Measurements from ENCODE around the gene DHRS4.

Gene DHRS4

DNA sequence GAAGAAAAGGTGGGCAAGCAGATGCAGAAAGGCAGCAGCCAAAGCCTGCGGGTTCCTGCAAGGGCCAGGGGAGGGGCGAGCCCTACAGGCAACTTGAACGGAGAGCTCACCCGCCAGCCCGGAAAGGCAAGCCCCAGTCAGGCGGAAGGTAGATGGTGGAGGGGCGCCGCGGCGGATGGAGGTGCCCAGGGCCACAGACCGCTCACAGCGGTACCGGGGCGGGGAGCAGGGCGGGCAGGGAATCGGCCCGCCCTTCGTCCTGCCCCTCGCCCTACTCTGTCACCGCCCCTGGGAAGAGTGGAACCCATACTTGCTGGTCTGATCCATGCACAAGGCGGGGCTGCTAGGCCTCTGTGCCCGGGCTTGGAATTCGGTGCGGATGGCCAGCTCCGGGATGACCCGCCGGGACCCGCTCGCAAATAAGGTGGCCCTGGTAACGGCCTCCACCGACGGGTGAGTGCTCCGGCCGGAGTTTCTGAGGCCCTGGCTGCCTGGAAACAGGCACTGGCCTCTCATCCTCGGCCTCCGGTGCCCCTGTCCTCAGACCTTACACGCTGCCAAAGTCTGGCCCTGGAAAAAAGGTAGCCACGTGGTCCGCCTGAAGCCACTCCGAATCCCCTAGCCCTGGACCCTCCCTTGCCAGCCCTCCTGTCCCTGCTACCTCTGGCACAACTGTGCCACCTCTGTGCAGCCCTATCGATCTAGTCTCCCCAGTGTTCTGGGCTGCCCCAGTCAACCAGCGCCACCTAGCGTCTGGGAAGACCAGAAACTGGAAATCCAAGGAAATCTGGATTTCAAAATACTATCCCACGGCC is at the start of gene DHRS4:
TSS of gene DHRS4 (plus strand) at position 307 of the 815 bp plus-strand sequence. CDS start at position 326, 19 bp downstream.
- Histone ChIP-seq H3K4me3 (ENCODE audit: low read length) (peak within 1 kb of the TSS; percentile 69; the same call in 1 of the 2 replicates), H3K4me1 (ENCODE audit: control insufficient read depth, insufficient read depth, low read length) (no peaks in the 10 kb centered on the region; the same call in 1 of the 2 replicates), H3K27me3 (ENCODE audit: control insufficient read depth, insufficient read depth, low read length) (no peaks in the 10 kb centered on the region), H3K27ac (ENCODE audit: low read length) (no peak within 1 kb of the TSS), H3K9me3 (ENCODE audit: control insufficient read depth, insufficient read depth, low read length) (no peaks in the 10 kb centered on the region), H3K36me3 (ENCODE audit: control insufficient read depth, insufficient read depth, low read length) (no peaks in the 10 kb centered on the region)
- no peak for DNase-seq (ENCODE audit: low read depth, low spot score)
- WGBS (ENCODE audit: insufficient coverage, insufficient read length): no CpG with 5 or more reads among the region's 44 CpGs

GRCh38 chr14:23910101-23910875 is 43.3 kb upstream of the DHRS4 start:
- no peak overlapping the region for H3K4me3 ChIP-seq (ENCODE audit: low read length)
- H3K27me3 ChIP-seq (ENCODE audit: control insufficient read depth, insufficient read depth, low read length): no peaks in the 10 kb centered on the region
- WGBS (ENCODE audit: insufficient coverage, insufficient read length): no CpG with 5 or more reads among the region's 7 CpGs
- H3K27ac ChIP-seq (ENCODE audit: low read length): no peak overlapping the region
- no peaks in the 10 kb centered on the region for H3K36me3 ChIP-seq (ENCODE audit: control insufficient read depth, insufficient read depth, low read length)
- H3K4me1 ChIP-seq (ENCODE audit: control insufficient read depth, insufficient read depth, low read length): no peaks in the 10 kb centered on the region; the same call in 1 of the 2 replicates
- peak; percentile 87 for DNase-seq (ENCODE audit: low read depth, low spot score)
- H3K9me3 ChIP-seq (ENCODE audit: control insufficient read depth, insufficient read depth, low read length): no peaks in the 10 kb centered on the region

GRCh38 chr14:23910876-23911210 is 42.7 kb upstream of the DHRS4 start:
- no peak for DNase-seq (ENCODE audit: low read depth, low spot score)
- H3K27ac ChIP-seq (ENCODE audit: low read length): no peak overlapping the region
- no CpG with 5 or more reads among the region's 3 CpGs for WGBS (ENCODE audit: insufficient coverage, insufficient read length)

GRCh38 chr14:23915559-23915958 is 38.0 kb upstream of the DHRS4 start:
- Histone ChIP-seq H3K9me3 (ENCODE audit: control insufficient read depth, insufficient read depth, low read length) (no peaks in the 10 kb centered on the region), H3K4me1 (ENCODE audit: control insufficient read depth, insufficient read depth, low read length) (no peaks in the 10 kb centered on the region; the same call in 1 of the 2 replicates), H3K27ac (ENCODE audit: low read length) (no peak overlapping the region), H3K36me3 (ENCODE audit: control insufficient read depth, insufficient read depth, low read length) (no peaks in the 10 kb centered on the region), H3K4me3 (ENCODE audit: low read length) (no peak overlapping the region), H3K27me3 (ENCODE audit: control insufficient read depth, insufficient read depth, low read length) (no peaks in the 10 kb centered on the region)
- WGBS (ENCODE audit: insufficient coverage, insufficient read length): no CpG with 5 or more reads among the region's 4 CpGs
- DNase-seq (ENCODE audit: low read depth, low spot score): no peak

More at GRCh38 chr14:23910876-23911210, 42.7 kb upstream of the DHRS4 start:
- Histone ChIP-seq H3K9me3 (ENCODE audit: control insufficient read depth, insufficient read depth, low read length) (no peaks in the 10 kb centered on the region), H3K4me1 (ENCODE audit: control insufficient read depth, insufficient read depth, low read length) (no peaks in the 10 kb centered on the region; the same call in 1 of the 2 replicates), H3K36me3 (ENCODE audit: control insufficient read depth, insufficient read depth, low read length) (no peaks in the 10 kb centered on the region), H3K4me3 (ENCODE audit: low read length) (no peak overlapping the region), H3K27me3 (ENCODE audit: control insufficient read depth, insufficient read depth, low read length) (no peaks in the 10 kb centered on the region)

DNA sequence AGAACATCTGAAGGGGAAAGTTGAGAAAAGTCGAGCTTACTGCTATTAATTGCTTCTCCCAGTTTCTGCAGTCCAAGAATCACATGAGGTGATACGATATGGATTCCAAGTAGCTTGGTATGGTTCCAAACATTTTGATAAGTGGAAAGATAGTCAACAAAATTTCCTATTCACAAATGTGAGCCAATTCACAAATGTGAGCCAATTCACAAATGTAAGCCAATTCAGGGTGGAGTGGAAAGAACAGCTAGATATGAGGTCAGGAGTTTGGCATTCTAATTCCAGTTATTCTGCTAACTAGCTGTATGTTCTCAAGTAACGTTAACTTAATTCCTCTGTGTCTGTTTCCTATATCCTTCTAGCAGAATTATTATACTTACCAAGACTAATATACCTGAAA is 37.6 kb upstream of the DHRS4 start:
- no peak for DNase-seq (ENCODE audit: low read depth, low spot score)
- H3K9me3 ChIP-seq (ENCODE audit: control insufficient read depth, insufficient read depth, low read length): no peaks in the 10 kb centered on the region
- H3K27ac ChIP-seq (ENCODE audit: low read length): no peak overlapping the region
- no peaks in the 10 kb centered on the region; the same call in 1 of the 2 replicates for H3K4me1 ChIP-seq (ENCODE audit: control insufficient read depth, insufficient read depth, low read length)
- no peak overlapping the region for H3K4me3 ChIP-seq (ENCODE audit: low read length)
- no peaks in the 10 kb centered on the region for H3K36me3 ChIP-seq (ENCODE audit: control insufficient read depth, insufficient read depth, low read length)
- no CpG with 5 or more reads among the region's 3 CpGs for WGBS (ENCODE audit: insufficient coverage, insufficient read length)
- H3K27me3 ChIP-seq (ENCODE audit: control insufficient read depth, insufficient read depth, low read length): no peaks in the 10 kb centered on the region

GRCh38 chr14:23916446-23916845 is 37.1 kb upstream of the DHRS4 start:
- Histone ChIP-seq H3K9me3 (ENCODE audit: control insufficient read depth, insufficient read depth, low read length) (no peaks in the 10 kb centered on the region), H3K4me1 (ENCODE audit: control insufficient read depth, insufficient read depth, low read length) (no peaks in the 10 kb centered on the region), H3K27ac (ENCODE audit: low read length) (no peak overlapping the region), H3K27me3 (ENCODE audit: control insufficient read depth, insufficient read depth, low read length) (no peaks in the 10 kb centered on the region), H3K36me3 (ENCODE audit: control insufficient read depth, insufficient read depth, low read length) (no peaks in the 10 kb centered on the region), H3K4me3 (ENCODE audit: low read length) (no peak overlapping the region)
- no CpG with 5 or more reads among the region's 5 CpGs for WGBS (ENCODE audit: insufficient coverage, insufficient read length)
- DNase-seq (ENCODE audit: low read depth, low spot score): no peak

DNA sequence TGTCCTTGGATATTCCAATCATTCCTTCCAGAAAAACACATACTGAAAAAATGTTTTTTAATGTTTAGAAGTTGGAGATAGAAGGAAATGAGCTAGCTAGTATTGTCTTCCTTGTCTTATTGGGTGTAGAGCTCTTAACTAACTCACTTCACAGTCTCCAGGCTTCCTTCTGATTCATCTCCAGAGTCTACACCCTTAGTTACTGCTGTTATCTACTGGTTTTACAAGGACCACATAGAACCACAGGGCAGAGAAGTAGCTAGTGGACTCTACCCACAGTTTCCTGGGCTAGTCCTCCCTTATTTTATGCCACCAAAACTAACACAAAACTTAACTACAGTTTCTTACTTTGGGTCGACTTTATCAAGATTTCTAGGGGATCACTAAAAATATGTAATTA is 31.0 kb upstream of the DHRS4 start:
- H3K27me3 ChIP-seq (ENCODE audit: control insufficient read depth, insufficient read depth, low read length): no peaks in the 10 kb centered on the region
- DNase-seq (ENCODE audit: low read depth, low spot score): no peak
- H3K4me1 ChIP-seq (ENCODE audit: control insufficient read depth, insufficient read depth, low read length): no peaks in the 10 kb centered on the region
- no peaks in the 10 kb centered on the region for H3K36me3 ChIP-seq (ENCODE audit: control insufficient read depth, insufficient read depth, low read length)
- no peak overlapping the region for H3K27ac ChIP-seq (ENCODE audit: low read length)
- H3K9me3 ChIP-seq (ENCODE audit: control insufficient read depth, insufficient read depth, low read length): no peaks in the 10 kb centered on the region
- WGBS (ENCODE audit: insufficient coverage, insufficient read length): no CpG with 5 or more reads among the region's 1 CpG
- no peak overlapping the region for H3K4me3 ChIP-seq (ENCODE audit: low read length)

DNA sequence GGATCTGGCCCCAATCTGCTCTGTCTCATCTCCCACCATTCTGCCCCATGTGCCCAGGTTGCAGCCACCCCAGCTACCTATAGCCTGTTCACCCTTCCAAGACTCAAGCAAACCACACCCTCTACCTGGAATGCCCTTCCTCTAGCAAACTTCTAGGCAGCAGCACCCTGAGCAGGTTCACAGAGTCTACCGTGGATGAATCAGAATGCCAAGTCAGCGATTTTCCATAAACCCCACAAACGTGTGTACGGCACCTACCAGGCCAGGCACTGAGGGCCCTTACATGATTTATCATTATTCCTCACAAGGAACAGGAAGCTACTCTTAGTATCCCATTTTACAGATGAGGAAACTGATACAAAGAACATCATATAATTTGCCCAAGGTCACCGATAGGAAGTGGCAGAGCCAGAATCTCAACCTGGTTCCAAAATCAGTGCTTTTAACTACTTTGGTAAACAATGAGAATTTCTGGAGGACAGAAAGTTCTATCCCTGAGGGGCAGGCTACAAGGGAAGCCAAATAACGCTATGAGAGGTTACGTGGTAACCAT is 28.0 kb upstream of the DHRS4 start:
- Histone ChIP-seq H3K36me3 (ENCODE audit: control insufficient read depth, insufficient read depth, low read length) (no peaks in the 10 kb centered on the region), H3K4me3 (ENCODE audit: low read length) (no peak overlapping the region), H3K9me3 (ENCODE audit: control insufficient read depth, insufficient read depth, low read length) (no peaks in the 10 kb centered on the region), H3K27ac (ENCODE audit: low read length) (no peak overlapping the region), H3K27me3 (ENCODE audit: control insufficient read depth, insufficient read depth, low read length) (no peaks in the 10 kb centered on the region), H3K4me1 (ENCODE audit: control insufficient read depth, insufficient read depth, low read length) (no peaks in the 10 kb centered on the region)
- no peak for DNase-seq (ENCODE audit: low read depth, low spot score)
- no CpG with 5 or more reads among the region's 7 CpGs for WGBS (ENCODE audit: insufficient coverage, insufficient read length)

DNA sequence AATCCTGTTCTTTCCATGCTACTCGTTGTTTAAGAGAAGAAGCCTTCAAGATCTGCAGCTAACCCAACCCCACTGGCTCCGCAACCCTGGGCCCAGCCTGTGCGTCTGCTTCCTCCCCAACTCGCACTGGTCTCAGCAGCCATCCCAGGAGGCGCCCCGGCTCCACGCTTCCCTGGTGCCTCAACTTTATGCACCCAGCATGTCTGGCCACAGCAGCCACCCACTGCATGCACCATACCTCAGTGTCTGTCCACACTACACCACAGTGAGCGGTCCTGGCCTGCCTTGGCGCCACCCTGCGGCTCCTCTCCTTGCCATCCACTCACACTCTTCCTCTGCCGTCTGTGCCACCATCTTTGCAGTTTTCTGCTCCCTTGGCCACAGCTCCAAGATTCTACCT is 27.0 kb upstream of the DHRS4 start:
- no CpG with 5 or more reads among the region's 11 CpGs for WGBS (ENCODE audit: insufficient coverage, insufficient read length)
- H3K27me3 ChIP-seq (ENCODE audit: control insufficient read depth, insufficient read depth, low read length): no peaks in the 10 kb centered on the region
- no peaks in the 10 kb centered on the region for H3K9me3 ChIP-seq (ENCODE audit: control insufficient read depth, insufficient read depth, low read length)
- no peaks in the 10 kb centered on the region for H3K36me3 ChIP-seq (ENCODE audit: control insufficient read depth, insufficient read depth, low read length)
- no peak overlapping the region for H3K27ac ChIP-seq (ENCODE audit: low read length)
- H3K4me1 ChIP-seq (ENCODE audit: control insufficient read depth, insufficient read depth, low read length): no peaks in the 10 kb centered on the region
- H3K4me3 ChIP-seq (ENCODE audit: low read length): no peak overlapping the region
- no peak for DNase-seq (ENCODE audit: low read depth, low spot score)

- no peaks in the 10 kb centered on the region for H3K27me3 ChIP-seq (ENCODE audit: control insufficient read depth, insufficient read depth, low read length)
- WGBS (ENCODE audit: insufficient coverage, insufficient read length): no CpG with 5 or more reads among the region's 5 CpGs
- no peak overlapping the region for H3K27ac ChIP-seq (ENCODE audit: low read length)
- no peak for DNase-seq (ENCODE audit: low read depth, low spot score)
- H3K4me1 ChIP-seq (ENCODE audit: control insufficient read depth, insufficient read depth, low read length): no peaks in the 10 kb centered on the region
- no peak overlapping the region for H3K4me3 ChIP-seq (ENCODE audit: low read length)
- no peaks in the 10 kb centered on the region for H3K36me3 ChIP-seq (ENCODE audit: control insufficient read depth, insufficient read depth, low read length)
- H3K9me3 ChIP-seq (ENCODE audit: control insufficient read depth, insufficient read depth, low read length): no peaks in the 10 kb centered on the region
These were observed 24.4 kb upstream of the DHRS4 start for GRCh38 chr14:23929136-23929535.
